Measurements from ENCODE around the gene HOXA5. TPM values are rescaled to one million over a fixed set of nuclear protein-coding genes. Genes with fewer than 3 reads are reported as not detected.

HOXA5 gene
- total and polyA plus RNA-seq, 10 of the 15 experiments (the other 5 are each of a cell fraction or from before 2014, with no cell fraction given), result 0.05 to 0.13 TPM; not detected in 8

DNA sequence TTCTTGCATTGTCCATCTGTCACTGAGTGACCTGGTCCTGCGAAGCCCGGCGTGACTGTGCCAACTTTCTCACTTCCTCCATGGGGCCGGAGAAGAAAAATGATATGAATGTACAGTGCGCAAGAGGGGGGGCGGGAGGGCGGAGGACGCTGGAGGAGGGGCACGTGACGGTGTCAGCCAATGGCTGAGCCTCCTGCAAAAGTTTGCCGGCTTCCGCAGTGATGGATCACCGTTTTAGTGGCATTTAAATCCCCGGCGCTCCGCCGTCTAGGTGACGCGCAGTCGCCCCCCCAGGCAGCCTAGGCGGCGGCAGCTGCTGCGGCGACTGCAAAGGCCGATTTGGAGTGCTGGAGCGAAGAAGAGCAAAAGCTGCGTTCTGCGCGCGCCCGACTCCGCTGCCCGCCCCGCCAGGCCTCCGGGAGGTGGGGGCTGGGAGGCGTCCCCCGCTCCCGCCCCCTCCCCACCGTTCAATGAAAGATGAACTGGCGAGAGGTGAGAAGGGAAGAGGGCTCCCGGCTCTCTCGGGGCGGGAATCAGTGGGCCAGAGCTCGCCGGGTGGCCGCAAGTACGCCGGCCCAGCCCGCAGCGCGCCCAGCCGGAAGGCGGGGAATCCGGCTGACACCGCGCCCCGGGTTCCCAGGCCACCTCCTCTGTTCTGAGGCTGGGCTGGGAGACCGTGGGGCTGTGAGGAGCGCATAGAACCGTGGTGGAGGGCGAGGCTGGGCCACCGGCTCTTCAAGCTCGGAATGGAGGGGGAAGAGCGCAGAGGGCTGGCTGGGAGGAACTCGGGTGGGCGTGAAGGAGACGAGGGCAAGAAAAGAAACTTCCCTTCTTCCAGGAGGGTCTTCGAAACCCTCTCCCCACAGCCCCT is 47.3 kb downstream of the HOXA5 start, which contains the start of gene HOXA1 (continued):
- TF ChIP-seq, protein P1, sequence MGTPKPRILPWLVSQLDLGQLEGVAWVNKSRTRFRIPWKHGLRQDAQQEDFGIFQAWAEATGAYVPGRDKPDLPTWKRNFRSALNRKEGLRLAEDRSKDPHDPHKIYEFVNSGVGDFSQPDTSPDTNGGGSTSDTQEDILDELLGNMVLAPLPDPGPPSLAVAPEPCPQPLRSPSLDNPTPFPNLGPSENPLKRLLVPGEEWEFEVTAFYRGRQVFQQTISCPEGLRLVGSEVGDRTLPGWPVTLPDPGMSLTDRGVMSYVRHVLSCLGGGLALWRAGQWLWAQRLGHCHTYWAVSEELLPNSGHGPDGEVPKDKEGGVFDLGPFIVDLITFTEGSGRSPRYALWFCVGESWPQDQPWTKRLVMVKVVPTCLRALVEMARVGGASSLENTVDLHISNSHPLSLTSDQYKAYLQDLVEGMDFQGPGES (IDR thresholded peaks at IDR 0.05), result no peak
- TF ChIP-seq ZNF217 (IDR thresholded peaks at IDR 0.05) (no peak), POLR2A (IDR thresholded peaks at IDR 0.05; ENCODE audit: low read depth, low read length) (peak; percentile 65), MXI1 (IDR thresholded peaks at IDR 0.05; ENCODE audit: low read depth, low read length) (no peak), KLF5 (IDR thresholded peaks at IDR 0.05; ENCODE audit: partially characterized antibody) (no peak), ZBED1 (IDR thresholded peaks at IDR 0.05; ENCODE audit: borderline replicate concordance) (no peak), CBX5 (IDR thresholded peaks at IDR 0.05; ENCODE audit: low read depth) (no peak), ZNF274 (IDR thresholded peaks at IDR 0.05; ENCODE audit: insufficient read depth, insufficient read length) (no peak), POLR2AphosphoS2 (IDR thresholded peaks at IDR 0.05; ENCODE audit: low read depth, low read length) (no peak), CBX3 (IDR thresholded peaks at IDR 0.05; ENCODE audit: borderline replicate concordance, low read depth) (no peak), ZNF207 (IDR thresholded peaks at IDR 0.05; ENCODE audit: borderline replicate concordance) (no peak), CREB1 (IDR thresholded peaks at IDR 0.05; ENCODE audit: low read depth) (peak; percentile 21; the same call in 1 of the 2 replicates), LARP7 (IDR thresholded peaks at IDR 0.05) (no peak), HCFC1 (IDR thresholded peaks at IDR 0.05; ENCODE audit: low read length) (no peak), ESRRA (IDR thresholded peaks at IDR 0.05; ENCODE audit: low read length) (no peak), CHD4 (IDR thresholded peaks at IDR 0.05) (no peak), RUNX3 (IDR thresholded peaks at IDR 0.05; ENCODE audit: low read length) (no peak), SPI1 (IDR thresholded peaks at IDR 0.05; ENCODE audit: borderline replicate concordance, insufficient read depth, low read depth, low read length) (peak; percentile 89), POLR2AphosphoS5 (IDR thresholded peaks at IDR 0.05; ENCODE audit: low read length) (peak; percentile 41; the same call in 1 of the 2 replicates), TAF1 (IDR thresholded peaks at IDR 0.05; ENCODE audit: borderline replicate concordance, low read depth, low read length) (no peak), NR2C1 (IDR thresholded peaks at IDR 0.05) (no peak), RAD51 (IDR thresholded peaks at IDR 0.05) (peak; percentile 73; the same call in 1 of the 2 replicates), SMAD1 (IDR thresholded peaks at IDR 0.05; ENCODE audit: low read depth, partially characterized antibody) (no peak)
- TF ChIP-seq, protein P2, sequence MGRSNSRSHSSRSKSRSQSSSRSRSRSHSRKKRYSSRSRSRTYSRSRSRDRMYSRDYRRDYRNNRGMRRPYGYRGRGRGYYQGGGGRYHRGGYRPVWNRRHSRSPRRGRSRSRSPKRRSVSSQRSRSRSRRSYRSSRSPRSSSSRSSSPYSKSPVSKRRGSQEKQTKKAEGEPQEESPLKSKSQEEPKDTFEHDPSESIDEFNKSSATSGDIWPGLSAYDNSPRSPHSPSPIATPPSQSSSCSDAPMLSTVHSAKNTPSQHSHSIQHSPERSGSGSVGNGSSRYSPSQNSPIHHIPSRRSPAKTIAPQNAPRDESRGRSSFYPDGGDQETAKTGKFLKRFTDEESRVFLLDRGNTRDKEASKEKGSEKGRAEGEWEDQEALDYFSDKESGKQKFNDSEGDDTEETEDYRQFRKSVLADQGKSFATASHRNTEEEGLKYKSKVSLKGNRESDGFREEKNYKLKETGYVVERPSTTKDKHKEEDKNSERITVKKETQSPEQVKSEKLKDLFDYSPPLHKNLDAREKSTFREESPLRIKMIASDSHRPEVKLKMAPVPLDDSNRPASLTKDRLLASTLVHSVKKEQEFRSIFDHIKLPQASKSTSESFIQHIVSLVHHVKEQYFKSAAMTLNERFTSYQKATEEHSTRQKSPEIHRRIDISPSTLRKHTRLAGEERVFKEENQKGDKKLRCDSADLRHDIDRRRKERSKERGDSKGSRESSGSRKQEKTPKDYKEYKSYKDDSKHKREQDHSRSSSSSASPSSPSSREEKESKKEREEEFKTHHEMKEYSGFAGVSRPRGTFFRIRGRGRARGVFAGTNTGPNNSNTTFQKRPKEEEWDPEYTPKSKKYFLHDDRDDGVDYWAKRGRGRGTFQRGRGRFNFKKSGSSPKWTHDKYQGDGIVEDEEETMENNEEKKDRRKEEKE (IDR thresholded peaks at IDR 0.05), result no peak
- TF ChIP-seq, protein P3, sequence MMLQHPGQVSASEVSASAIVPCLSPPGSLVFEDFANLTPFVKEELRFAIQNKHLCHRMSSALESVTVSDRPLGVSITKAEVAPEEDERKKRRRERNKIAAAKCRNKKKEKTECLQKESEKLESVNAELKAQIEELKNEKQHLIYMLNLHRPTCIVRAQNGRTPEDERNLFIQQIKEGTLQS (IDR thresholded peaks at IDR 0.05; ENCODE audit: borderline replicate concordance, extremely low read depth, low read depth, low read length), result peak; percentile 47; the same call in 1 of the 2 replicates
